ENCODE data around the gene CCDC71L.

The CCDC71L gene

GRCh38 chr7:106653488-106653887, 7.5 kb downstream of the CCDC71L start:
- H3K27ac ChIP-seq, result no peak overlapping the region
- TF ChIP-seq CTCF (conservative IDR thresholded peaks at IDR 0.05), result no peak
- TF ChIP-seq ZFX (IDR thresholded peaks at IDR 0.05), result no peak

- H3K27ac ChIP-seq, result no peak overlapping the region
- TF ChIP-seq ZFX (IDR thresholded peaks at IDR 0.05) (no peak), CTCF (conservative IDR thresholded peaks at IDR 0.05) (no peak)
These were observed 8.0 kb downstream of the CCDC71L start for GRCh38 chr7:106652909-106653308.

GRCh38 chr7:106652092-106652491, 8.9 kb downstream of the CCDC71L start:
- no peak overlapping the region for H3K27ac ChIP-seq
- TF ChIP-seq CTCF (conservative IDR thresholded peaks at IDR 0.05) (no peak), ZFX (IDR thresholded peaks at IDR 0.05) (no peak)

GRCh38 chr7:106646256-106646655, 14.7 kb downstream of the CCDC71L start:
- no peak overlapping the region for H3K27ac ChIP-seq
- TF ChIP-seq ZFX (IDR thresholded peaks at IDR 0.05), result no peak
- TF ChIP-seq CTCF (conservative IDR thresholded peaks at IDR 0.05), result no peak

GRCh38 chr7:106644999-106645398, 16.0 kb downstream of the CCDC71L start:
- TF ChIP-seq CTCF (conservative IDR thresholded peaks at IDR 0.05) (no peak), ZFX (IDR thresholded peaks at IDR 0.05) (no peak)
- H3K27ac ChIP-seq, result no peak overlapping the region

GRCh38 chr7:106643216-106644000, 17.6 kb downstream of the CCDC71L start:
- H3K27ac ChIP-seq, result no peak overlapping the region
- TF ChIP-seq ZFX (IDR thresholded peaks at IDR 0.05), result no peak

- no peak overlapping the region for H3K27ac ChIP-seq
- TF ChIP-seq ZFX (IDR thresholded peaks at IDR 0.05), result no peak
- TF ChIP-seq CTCF (conservative IDR thresholded peaks at IDR 0.05), result no peak
These were observed 19.5 kb downstream of the CCDC71L start for GRCh38 chr7:106641416-106641815.
